ENCODE measurements around the gene NPW.

NPW gene

DNA sequence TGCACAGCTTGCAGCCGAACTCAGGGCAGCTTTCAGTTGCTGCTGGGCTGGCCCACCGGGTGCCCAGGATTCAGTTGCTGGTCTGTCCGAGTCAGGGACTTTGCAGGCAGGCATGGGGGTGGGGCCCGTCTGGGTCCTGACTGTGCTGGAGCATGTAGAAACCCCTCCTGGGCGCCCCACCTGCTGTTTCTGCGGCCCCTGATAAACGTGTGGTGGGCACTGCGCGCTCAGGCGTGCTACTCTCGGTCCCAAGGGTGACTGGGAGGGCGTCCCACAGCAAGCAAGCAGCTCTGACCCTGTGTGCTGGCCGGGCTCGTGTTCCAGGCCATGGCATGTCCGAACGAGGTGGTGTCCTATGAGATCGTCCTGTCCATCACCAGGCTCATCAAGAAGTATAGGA lies 40.8 kb downstream of the NPW start:
- no peak for DNase-seq
- in situ Hi-C loops (cut with HindIII; ENCODE audit: low pct_ligation_motif_present, low pct_unique_long_range_greater_than_20kb, low sequenced_read_pairs) = no loop called here

DNA sequence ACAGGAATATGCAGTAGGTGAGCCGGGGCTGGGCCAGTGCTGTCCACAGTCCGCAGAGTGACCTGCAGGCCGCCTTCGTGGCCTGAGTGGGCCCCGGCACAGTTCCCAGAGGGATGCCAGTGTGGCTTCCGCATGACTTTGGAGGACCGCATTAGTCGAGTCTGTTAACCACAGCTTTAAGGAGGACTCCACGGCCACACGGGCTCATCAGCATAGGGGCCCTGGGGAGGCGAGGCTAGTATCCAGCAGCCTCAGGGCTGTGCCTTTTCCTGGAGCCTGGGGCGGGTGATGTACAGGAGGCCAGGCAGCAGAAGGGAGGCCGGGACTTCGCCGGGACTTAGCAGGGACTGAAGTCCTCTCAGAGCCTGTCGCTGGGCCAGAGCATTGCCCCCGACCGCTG lies 41.4 kb downstream of the NPW start:
- no peak for DNase-seq
- in situ Hi-C loops (cut with HindIII; ENCODE audit: low pct_ligation_motif_present, low pct_unique_long_range_greater_than_20kb, low sequenced_read_pairs) = no loop called here

DNA sequence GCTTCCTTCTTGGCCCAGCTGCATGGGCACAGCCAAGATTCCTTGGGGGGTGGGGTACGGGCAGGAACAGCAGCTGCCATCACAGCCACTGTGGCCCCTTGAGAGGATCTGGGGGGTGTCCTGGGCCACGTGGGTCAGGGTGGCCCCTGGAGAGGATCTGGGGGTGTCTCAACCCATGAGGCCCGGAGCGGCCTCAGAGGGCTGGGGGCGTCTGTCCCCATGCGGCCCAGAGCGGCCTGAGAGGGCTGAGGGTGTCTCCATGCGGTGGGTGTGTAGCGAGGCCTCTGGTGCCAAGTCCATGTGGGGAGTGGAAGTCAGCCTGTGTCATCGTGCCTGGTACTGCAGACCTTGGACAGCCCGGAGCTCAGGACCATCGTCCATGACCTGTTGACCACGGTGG lies 41.9 kb downstream of the NPW start:
- no peak for DNase-seq
- in situ Hi-C loops (cut with HindIII; ENCODE audit: low pct_ligation_motif_present, low pct_unique_long_range_greater_than_20kb, low sequenced_read_pairs) = no loop called here

DNA sequence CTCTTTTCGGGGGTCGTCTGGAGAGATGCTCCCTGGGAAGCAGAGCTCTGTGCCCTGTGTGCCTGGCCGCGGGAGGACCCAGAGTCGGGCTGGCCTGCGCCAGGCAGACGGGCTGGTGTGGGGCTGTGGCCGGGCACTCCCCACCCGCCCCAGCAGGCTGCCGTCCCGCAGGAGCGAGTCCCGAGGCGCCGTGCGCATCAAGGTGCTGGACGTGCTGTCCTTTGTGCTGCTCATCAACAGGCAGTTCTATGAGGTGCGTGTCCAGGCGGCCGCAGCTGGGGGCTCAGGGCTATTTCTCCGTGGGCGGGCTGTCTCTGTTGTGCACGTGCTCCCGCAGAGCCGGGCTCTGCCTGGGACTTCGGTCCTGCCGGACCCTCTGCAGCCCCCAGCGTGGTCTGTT lies 43.2 kb downstream of the NPW start:
- DNase-seq = no peak
- in situ Hi-C loops (cut with HindIII; ENCODE audit: low pct_ligation_motif_present, low pct_unique_long_range_greater_than_20kb, low sequenced_read_pairs) = no loop called here

DNA sequence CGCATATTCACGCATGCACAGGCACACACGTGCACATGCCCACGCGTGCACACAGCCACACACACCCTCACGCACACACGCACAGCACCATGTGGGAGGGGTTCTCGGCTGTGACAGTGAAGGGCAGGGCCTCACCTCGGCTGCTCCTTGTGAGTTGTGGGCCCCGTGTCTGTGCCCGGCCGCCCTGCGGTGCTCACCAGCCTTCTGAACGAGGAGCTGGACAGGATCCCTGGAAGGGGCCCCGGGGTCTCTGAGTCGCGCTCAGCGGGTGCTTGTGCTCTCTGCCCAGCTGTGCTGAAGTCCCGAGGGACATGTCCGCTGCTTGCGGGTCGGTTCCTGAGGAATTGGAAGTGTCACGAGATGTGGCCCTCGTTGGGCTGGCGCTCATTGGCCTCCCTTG lies 44.3 kb downstream of the NPW start:
- in situ Hi-C loops (cut with HindIII; ENCODE audit: low pct_ligation_motif_present, low pct_unique_long_range_greater_than_20kb, low sequenced_read_pairs) = no loop called here
- DNase-seq = no peak

DNA sequence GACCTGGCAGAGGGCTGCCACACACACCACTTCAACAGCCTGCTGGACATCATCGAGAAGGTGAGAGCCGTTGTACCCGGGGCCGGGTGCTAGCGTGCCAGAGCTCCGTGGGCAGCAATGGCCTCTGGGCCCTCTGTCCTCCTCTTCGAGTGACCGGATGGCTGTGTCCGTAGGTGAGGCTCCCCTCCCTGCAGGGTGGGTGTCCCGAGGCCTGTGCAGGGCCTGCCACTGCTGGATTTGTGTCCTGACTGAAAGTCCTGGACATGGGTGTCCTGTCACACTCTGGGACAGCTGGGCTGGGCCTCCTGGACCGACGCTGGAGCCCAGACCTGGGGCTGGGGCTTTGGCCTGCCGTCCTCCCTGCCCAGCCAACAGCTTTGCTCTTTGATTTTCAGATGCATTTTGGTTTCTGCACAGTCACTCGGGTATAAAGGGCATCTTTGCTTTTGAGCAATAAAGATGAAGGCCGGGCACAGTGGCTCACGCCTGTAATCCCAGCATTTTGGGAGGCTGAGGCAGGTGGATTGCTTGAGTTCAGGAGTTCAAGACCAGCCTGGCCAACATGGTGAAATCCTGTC lies 44.9 kb downstream of the NPW start:
- no peak for DNase-seq

DNA sequence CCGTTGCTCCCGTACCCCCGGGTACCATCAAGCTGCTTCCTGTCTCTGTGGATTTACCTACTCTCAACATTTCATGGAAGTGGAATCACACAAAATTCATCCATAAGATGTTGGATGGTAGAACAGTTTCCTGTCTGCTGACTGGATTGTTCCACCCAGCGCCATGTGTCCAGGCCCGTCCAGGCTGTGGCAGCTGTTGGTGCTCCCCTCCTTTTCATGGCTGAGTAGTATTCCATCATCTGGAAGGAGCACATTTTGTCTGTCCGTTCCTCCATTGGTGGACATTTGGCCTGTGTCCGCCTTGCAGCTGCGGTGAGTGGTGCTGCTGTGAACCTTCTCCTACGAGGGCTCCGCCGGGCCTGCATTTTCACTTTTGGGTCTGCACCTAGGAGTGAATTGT lies 46.6 kb downstream of the NPW start:
- in situ Hi-C loops (cut with HindIII; ENCODE audit: low pct_ligation_motif_present, low pct_unique_long_range_greater_than_20kb, low sequenced_read_pairs) = no loop called here
- no peak for DNase-seq

More for the DNA sequence above, 44.9 kb downstream of the NPW start:
- in situ Hi-C loops (cut with HindIII; ENCODE audit: low pct_ligation_motif_present, low pct_unique_long_range_greater_than_20kb, low sequenced_read_pairs) = no loop called here
